HG03565 (cell line): ENCODE measurements around the gene BPHL.
"Not testable (repeated sequence)": the region's sequence is repeated elsewhere in the genome, so short reads cannot be mapped to it uniquely, and the experiment has no call there.

Source experiments
- ATAC-seq: cut with Tn5 transposase; IDR thresholded peaks from one replicate; pipeline ENCODE4 v1.9.1; 2021; ENCODE audit warnings: mild to moderate bottlenecking, moderate library complexity; ENCODE audit not compliant: unreplicated experiment

Gene BPHL

DNA sequence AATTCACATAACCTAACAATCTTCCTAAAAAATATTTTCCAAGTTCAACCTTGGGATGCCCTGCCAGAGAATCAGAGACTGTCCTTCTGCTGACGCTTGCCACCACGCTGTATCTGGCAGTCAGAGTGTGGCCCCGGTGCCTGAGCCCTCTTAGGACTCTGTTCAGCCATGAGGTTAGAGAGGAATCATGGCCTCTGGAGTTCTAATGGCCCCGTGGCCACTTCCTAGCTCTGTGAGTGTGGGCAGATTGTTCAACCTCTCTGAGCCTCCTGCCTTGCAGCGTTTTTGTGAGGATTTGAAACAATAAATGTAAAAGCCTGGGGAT is 2.2 kb downstream of the BPHL start:
- ATAC-seq, result no peak

GRCh38 chr6:3122823-3123182 is 4.3 kb downstream of the BPHL start:
- no peak for ATAC-seq

- ATAC-seq, result no peak
Measured at GRCh38 chr6:3124667-3125066, 6.2 kb downstream of the BPHL start.

DNA sequence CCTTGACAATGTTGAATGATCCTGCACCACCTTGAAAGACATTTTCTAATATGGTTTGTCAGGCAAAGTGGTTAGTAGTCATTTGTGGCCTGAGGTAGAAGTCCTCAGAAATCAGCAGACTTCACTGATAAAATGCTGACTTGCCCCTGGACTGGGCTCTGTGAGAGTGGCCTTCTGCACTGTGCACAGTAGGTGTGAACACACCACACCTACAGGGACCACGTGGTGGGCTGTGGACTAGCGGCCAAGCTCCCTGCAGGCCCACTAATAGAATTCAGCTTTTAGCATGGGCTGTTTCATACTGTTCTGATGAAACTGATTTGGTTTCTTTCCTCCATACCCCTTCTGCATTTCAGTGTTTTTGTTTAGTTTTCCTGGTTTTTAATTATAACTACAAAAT is 7.3 kb downstream of the BPHL start:
- ATAC-seq, result no peak

DNA sequence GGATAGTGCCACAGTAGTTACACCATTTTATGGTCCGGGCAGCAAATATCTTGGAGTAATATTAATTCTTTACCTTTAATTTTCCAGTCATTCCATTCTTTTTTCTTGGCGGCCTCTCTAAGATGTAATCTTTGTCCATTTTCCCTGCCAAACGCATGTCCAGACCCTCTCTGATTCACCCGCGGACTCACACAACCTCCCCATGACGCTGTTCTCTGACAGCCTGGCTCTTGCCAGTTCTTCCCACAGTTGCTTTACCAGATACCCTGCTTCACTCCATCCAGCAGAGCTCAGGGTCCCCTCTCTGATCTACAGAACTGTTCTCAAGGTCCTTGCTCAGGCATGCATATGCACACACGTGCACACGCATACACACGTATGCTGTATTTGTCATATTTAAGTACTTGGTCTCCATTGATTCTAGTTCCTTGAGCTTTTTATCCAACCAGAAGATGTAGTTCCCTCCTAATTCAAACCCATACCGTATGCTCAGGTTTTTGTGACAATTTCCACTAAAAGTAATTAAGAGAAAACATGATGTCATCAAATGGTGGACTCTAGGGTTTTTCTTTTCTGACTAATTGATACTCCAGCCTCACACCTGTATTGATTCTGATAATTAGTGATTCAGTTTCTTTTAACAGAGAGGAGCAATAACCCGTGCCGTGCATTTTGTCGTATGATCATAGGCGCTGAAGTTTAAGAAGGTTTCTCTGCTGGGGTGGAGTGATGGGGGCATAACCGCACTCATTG is 10.0 kb downstream of the BPHL start:
- ATAC-seq, result no peak

DNA sequence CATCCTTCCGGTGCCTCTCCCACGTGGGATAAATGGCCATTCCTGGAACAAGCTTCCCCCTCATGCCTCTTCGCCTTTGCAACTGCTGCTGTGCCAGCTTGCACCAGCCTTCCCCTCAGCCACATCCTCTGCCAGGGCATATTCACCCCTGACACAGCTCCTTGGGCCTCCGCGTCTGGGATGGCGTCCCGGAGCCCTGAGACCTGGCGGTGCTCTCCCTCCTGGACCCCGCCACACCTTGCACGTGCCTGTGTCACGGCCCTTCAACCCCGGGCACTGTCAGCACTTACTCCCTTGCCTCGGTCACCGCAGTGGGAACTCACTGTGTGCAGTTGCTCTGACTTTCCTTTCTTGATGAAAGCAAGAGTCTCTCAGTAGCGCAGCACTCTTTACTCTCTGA is 13.2 kb downstream of the BPHL start:
- ATAC-seq, result no peak

- no peak for ATAC-seq
Measured at GRCh38 chr6:3133515-3133914, 15.0 kb downstream of the BPHL start.

DNA sequence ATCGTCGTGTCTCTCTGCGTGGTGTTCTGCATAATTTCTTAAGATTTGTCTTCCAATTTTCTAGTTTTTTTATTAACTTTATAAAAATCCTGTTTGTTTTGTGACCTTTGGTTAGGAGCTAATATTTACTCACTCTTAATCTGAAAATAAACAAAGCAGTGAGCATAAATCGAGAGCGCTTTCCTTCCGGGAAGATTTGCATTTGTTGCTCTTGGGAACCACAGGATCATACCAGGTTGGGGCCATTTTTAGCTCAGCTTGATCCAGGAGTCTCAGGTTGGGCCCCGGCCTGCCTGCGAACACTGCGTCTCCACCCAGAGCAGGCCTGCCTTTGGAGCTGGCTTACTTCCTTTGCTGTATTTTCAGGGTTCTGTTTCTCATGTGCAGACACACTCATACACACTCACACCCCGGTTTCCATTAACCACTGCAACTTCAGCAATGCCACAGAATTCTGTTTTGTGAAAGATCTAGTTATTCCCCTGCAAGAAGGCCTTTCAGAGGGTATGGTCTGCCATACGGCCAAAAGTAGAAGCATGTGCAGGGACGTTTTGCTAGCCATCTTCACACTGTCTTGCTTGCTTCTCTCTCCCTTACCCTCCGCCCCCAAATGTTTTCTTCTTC is 17.3 kb downstream of the BPHL start:
- no peak for ATAC-seq

DNA sequence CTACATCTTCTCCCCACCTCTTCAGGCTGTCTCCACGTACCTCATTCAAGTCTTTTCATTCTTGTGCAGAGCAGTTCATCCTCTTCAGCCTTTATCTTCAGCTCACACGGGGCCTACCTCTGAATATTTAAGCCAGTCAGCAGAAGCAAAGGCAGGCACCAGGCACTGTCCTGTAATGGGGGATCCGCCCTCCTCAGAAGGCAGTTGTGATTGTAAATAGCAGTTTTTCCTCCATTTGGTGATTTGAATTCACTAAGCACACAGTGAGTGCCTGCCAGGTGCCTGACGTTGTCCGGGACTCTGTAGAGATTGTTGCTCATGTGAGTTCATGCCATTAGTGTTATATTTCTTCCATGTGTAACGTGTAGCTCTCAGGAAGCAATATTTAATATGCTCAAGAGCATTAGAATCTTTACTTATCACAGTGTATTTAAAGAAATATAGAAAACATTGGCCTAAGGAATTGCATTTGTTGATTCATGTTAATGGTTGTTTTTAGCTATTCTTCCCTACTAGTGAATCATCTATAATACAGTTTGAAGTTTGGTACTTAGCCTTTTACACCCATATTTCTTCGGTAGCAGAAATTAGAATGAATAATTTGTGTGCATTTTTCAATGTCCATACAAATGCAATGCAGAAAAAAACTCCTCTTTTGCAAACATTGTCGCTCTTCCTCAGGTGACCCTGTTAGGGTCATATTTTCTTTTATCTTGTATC is 17.9 kb downstream of the BPHL start:
- no peak for ATAC-seq

- no peak for ATAC-seq
Measured at GRCh38 chr6:3137057-3137777, 18.7 kb downstream of the BPHL start.

DNA sequence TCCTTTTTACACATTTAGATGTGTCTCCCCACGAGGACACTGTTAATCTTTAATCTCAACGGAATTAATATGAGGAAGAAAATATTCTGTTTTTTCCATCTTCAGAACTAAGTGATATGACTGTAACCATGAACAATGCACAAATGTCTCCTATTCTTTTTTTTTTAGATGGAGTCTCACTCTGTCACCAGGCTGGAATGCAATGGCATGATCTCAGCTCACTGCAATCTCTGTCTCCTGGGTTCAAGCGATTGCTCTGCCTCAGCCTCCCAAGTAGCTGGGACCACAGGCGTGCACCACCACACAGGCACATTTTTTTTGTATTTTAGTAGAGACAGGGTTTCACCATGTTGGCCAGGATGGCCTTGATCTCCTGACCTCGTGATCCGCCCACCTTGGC is 19.4 kb downstream of the BPHL start:
- not testable (repeated sequence) for ATAC-seq

GRCh38 chr6:3138341-3138740 is 19.8 kb downstream of the BPHL start:
- ATAC-seq, result no peak

DNA sequence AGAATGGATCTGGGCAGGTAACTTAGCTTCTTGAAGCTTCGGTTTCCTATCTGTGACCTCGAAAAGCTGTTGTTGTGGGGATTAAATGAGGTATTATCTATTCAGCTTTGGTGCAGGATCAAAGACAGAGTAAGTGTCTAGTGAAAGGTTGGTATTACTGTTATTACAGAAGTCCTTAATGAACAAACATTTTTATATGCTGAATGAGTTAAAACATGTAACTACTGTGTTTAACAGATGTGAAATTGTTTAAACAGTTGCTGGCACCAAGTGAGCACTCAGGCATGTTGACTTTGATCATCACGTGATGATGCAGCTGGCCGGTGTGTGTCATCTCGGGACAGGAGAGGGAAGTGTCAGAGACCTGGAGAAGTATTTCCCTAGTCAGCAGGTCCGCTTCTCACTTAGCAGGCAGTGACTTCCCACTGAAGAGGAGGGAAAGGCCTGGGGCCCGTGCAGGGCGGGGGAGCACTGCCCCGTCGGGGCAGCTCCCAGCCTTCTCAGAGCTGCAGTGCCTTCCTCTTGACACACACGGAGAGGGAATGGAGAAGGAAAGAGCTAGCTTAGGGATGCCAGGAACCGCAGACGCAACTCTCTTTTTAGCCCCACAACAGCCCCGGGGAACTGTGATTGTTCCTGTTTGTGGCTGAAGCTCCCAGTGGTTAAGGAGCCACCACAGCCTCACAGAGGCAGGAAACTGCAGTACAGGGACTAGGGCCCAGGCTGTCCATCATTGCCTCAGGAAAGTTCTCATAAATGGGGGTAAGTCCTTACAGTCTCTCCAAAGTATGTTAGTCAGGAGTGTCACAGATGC is 20.8 kb downstream of the BPHL start:
- ATAC-seq, result no peak

DNA sequence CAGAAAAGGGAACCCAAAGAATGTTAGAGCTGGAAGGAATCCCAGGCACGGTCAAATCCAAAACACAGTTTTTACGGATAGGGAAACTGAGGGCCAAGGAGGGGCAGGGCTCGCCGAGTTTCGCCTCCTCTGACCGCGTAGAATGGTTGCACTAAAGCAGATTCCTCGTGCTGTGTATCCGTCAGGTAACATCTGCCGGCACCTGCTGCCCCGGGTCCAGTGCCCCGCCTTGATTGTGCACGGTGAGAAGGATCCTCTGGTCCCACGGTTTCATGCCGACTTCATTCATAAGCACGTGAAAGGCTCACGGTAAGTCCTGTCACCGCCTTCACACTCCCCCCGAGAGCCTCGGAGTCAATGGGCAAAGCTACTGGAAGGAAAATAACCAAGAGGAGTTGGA is 21.7 kb downstream of the BPHL start:
- ATAC-seq, result no peak

DNA sequence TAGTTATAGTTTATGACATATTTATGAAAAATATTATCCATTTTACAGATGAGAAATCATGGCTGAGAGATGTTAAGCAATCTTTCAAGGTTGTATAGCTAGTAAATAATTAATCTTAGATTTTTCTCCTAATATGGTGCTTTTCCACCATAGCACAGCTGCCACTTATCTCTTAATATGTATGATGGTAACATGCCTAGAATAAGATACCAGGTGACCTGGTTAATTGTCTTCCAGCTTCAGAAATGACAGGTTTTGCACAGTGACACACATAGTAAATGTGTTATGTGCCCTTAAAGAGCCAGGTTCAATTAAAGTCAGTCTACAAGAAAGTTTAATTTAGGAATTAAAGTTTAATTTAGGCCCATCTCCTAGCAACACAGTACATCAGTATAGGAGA is 24.0 kb downstream of the BPHL start:
- no peak for ATAC-seq

- ATAC-seq, result no peak
Measured at GRCh38 chr6:3143158-3143557, 24.6 kb downstream of the BPHL start.

- no peak for ATAC-seq
Measured at GRCh38 chr6:3144571-3144970, 26.1 kb downstream of the BPHL start.

DNA sequence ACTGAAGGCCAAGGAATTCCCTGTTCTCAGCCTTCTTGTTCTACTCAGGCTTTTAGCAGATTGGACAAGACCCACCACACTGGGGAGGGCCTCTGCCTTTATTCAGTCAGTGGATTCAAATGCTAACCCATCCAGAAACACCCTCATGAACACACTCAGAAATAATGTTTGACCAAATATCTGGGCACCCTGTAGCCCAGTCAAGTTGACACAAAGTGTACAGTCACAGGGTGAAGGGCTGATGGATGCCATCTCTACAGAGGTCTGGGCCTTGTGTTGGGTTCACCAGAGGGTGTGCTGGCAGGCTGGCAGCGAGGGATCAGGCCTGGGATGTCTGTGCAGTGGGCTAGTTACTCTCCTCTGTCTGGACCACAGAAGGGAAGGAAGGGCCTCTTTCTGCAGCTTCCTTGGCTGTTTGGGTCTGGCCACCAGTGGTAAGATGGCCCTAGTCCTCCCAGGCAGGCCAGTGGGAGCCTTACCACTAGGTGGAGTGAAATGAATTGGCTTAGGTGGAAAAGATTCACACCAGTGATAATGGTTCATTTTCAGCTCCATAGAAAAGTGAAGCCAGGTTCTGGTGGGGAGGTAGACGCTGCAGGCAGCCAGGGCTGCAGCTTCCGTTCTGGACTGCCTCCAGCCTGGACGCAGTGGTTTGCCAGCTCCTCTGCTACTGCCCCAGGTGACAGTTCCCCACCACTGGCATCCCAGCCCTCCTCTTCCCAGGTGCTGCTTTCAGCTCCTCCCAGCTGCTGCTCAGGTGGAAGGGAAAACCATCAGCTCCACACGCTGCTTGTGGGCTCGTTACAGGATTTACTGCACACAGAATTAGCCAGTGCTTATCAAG is 29.6 kb downstream of the BPHL start:
- no peak for ATAC-seq

- ATAC-seq, result no peak
Measured at GRCh38 chr6:3151691-3152090, 33.2 kb downstream of the BPHL start.

GRCh38 chr6:3152689-3153088 is 34.2 kb downstream of the BPHL start:
- ATAC-seq, result no peak
